GM18498 (cell line): ENCODE data around the gene VWC2L.

Experiments
- ATAC-seq: cut with Tn5 transposase; IDR thresholded peaks from one replicate; pipeline ENCODE4 v1.9.1; 2021; ENCODE audit warnings: mild to moderate bottlenecking, moderate library complexity; ENCODE audit not compliant: unreplicated experiment

Gene VWC2L

GRCh38 chr2:214465363-214466146 lies 54.7 kb downstream of the VWC2L start:
- ATAC-seq = no peak

DNA sequence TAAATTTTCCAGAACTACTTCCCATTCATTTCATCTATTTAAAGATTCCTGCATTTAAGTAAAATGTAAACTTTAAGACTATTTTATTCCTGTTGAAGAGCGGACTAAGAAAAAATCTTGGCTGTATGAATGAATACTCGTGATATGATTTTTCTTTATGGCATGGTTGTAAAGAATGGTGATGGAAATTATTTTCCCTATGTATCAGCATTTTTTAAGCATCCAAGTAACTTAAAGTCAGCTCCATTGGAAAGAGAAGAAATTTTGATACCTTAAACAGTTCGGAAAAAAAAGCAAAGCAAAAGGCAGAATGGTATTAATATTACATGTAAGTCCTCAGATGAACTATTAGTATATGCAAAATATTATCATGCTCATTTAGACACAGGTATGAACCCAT lies 58.9 kb downstream of the VWC2L start:
- no peak for ATAC-seq

DNA sequence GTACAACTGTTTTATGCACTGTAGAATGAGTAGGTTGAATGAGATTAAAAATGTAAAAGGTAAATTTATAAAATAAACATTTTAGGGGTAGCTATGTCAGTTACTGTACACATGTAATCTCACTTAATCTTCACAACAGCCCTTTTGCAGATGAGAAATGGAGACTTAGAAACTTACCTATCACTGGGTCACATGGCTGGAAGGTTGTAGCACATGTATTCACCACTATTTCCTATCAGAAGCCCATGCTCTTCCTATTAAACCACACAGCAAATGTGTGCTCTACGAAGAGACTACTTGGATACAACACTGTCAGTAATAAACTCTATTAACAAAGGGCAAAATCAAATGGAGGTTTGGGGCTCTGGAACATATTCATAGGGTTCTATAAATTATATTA lies 60.5 kb downstream of the VWC2L start:
- no peak for ATAC-seq

DNA sequence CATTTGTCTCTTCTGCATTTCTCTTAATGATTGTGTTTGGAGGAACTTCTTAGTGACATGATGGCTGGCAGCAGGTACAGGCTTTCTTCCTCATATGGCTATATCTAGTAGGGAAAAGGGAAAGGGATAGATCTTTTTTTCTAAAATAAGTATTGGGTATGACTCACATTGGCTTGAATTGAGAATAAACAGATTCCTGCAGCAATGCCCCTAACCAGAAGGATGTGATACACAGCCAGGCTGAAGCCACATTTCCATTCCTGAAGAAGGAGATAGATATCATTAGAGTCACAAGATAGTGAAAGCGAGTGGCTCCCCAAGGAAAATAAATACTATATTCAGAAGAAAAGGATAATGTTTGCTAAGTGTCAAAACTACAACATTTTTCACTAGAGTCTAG lies 61.1 kb downstream of the VWC2L start:
- no peak for ATAC-seq

- no peak for ATAC-seq
Measured at GRCh38 chr2:214477305-214477704, 66.5 kb downstream of the VWC2L start.

GRCh38 chr2:214481204-214481603 lies 70.3 kb downstream of the VWC2L start:
- ATAC-seq = no peak

GRCh38 chr2:214482728-214483127 lies 71.9 kb downstream of the VWC2L start:
- no peak for ATAC-seq

- ATAC-seq = no peak
Measured at GRCh38 chr2:214484239-214484638, 73.4 kb downstream of the VWC2L start.

DNA sequence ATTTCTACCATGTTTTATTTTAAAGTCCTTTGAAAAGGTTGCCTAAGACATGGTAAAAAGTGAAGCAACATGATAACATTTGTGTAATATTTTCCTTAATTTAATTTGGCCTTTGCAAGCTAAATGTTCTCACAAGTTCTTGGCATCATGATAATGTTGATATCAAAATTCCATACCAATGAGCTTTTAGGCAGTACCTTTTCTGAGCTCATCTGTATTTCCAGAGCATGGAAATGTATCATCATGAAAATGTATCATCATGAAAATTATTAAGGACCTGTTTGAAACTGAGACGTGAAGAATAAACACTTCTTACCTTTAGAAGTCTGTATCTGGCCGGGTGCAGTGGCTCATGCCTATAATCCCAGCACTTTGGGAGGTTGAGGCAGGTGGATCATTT lies 73.8 kb downstream of the VWC2L start:
- no peak for ATAC-seq

- no peak for ATAC-seq
Measured at GRCh38 chr2:214489181-214489580, 78.3 kb downstream of the VWC2L start.

- no peak for ATAC-seq
Measured at GRCh38 chr2:214489702-214490101, 78.8 kb downstream of the VWC2L start.

GRCh38 chr2:214492152-214492551 lies 81.3 kb downstream of the VWC2L start:
- no peak for ATAC-seq

GRCh38 chr2:214492608-214493007 lies 81.8 kb downstream of the VWC2L start:
- no peak for ATAC-seq

DNA sequence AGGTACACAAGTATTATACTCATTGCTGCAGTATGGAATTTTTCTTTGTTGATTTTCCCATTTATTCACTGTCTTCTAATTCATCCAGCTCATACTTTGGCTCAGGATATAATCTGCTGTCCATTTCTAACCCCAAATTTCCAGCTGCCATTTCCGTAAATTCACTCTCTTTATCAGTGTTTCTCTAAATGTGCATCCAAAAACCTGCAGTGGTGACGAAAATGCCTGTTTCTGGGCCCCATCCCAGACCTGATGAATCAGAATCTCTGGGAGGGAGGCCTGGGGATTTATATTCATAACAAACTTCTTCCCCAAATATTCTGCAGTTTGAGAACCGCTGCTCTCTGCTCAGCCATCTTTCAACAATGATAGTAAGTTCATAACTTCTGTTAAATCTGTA lies 86.6 kb downstream of the VWC2L start:
- ATAC-seq = no peak

- peak; percentile 65 for ATAC-seq
Measured at GRCh38 chr2:214503568-214503967, 92.7 kb downstream of the VWC2L start.

GRCh38 chr2:214504599-214505376 lies 93.9 kb downstream of the VWC2L start:
- no peak for ATAC-seq

DNA sequence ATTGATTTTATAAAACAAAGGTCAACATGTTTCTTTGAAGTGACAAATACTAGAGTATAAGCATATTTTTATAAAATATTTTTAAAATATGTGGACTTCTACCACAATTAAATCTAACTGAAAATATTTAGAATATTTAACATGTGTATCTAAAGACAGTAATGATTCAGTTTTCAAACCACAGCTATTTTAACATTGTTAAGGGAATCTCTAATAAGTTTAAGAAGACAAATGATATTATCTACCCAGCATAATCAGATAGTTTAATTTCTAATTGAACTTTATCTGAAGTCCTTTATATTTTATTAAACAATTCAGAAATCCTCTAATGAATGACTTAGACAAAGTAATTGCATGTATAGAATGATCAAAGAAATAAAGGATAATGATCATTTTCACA lies 96.2 kb downstream of the VWC2L start:
- no peak for ATAC-seq

- ATAC-seq = no peak
Measured at GRCh38 chr2:214514704-214515103, 103.8 kb downstream of the VWC2L start.

DNA sequence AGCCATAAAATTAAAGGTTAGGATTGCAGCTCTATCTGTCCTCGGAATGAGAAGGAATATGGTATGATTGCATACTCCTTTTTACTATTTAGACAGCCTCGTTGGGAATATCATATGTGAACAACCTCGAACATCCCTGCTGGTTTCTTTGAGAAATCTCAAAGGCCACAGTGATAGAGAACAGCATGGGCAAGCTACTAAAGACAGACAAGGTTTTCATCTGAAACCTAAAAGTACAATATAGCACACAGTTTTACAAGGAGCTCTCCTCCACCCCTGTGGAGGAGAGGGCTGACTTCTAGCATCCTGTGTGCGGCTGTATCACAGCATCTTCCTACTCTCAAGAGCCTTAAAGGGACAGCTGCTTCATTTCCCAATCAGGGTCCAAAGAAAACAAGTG lies 104.3 kb downstream of the VWC2L start:
- ATAC-seq = no peak

DNA sequence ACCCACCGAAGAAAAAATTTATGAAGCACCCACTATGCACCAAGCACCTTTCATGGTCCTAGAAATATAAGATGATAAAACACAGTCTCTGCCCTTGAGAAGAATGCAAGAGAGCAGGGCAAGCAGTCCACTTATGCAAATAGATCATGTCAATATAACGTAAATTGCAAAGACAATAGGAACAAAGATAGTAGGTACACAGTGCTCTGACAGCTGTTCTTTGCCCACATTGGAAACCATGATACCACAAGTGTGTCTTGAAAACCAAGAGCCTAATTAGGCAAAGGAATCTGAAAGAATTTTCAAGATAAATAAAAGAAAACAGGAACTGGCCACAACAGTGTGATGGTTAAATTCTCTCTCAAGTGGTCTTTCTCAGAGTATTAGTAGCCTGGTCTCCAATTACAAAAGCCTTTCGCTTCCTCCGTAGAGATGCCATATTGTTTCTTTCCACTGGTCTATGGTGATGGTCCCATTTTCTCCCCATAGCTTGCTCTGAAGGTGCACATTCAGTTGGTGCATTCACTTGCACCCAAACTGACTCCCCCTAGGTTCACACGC lies 108.5 kb downstream of the VWC2L start:
- peak; percentile 43 for ATAC-seq

DNA sequence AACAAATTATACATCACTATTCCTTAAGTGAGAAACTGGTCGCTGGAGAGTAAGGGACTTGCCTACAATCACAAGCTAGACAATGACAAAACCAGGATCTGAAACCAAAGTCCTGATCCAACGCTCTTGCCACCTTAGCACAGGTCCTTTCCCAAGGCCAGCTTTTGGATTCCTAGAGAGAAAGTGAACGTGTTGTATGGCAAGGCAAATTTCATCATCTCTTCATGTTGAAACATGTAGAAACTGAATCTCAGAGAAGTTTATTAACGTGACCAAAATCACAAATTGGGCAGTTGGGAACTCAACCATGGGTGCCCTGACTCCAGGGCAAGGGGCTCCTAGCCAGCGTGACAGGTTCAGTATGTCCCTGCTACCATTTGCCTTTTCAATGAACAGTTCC lies 118.2 kb downstream of the VWC2L start:
- ATAC-seq = no peak

DNA sequence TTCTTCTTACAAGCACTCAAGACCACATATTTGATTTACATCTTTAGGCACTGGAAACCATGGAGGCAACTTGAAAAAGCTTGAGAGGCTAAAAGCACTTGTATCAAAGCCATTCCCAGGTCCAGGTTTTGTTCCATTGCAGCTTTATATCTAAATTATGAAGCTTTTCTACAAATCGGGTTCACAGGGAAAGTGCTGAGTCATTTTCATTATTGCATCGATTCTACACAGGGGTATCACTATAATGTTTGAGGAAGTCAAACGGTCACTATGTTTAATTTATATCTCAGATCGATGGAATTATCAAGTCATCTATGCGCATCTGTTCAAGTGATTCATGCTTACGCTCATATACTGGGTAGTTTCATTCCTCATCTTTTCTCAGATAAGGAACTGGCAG lies 118.7 kb downstream of the VWC2L start:
- no peak for ATAC-seq
